ENCODE data around the gene MAST3. TPM values are rescaled to one million over a fixed set of nuclear protein-coding genes. Genes with fewer than 3 reads are reported as not detected.

The MAST3 gene
- total and polyA plus RNA-seq, 2 of the 13 experiments (the other 11 are each of a cell fraction or from before 2014, with no cell fraction given), result 4.1 to 4.6 TPM

DNA sequence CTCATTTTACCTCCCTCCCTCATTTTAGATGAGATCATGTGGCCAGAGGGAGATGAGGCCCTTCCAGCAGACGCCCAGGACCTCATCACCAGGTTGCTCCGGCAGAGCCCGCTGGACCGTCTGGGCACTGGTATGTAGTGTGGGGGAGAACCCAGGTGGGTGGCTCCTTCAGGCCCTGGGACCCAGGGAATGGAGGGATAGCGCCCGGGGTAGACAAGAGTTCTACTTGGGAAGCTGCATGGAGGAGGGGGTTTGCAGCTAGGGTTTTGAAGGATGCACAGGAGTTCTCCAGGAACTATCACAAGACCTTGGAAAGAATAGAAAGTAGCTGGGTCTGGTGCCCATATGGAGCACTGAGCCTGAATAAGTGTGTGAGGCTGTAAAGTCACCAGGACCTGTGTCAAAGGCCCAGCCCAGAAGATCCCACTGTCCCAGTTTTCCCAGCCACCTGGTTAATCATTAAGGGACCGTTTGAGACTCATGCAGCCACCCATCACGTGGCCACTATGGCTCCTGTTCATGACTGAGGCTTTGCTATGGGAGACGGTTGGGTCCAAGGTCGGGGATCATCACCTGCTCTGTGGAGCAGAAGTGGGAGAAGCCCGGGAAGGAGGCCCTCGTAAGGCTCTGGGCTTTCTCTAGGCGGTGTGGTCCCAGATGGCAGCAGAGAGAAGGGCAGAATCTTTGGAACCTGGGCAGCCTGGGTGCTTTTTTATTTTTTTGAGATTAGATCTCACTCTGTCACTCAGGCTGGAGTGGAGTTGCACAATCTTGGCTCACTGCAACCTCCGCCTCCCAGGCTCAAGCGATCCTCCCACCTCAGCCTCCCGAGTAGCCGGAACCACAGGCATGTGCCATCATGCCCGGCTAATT, 38.4 kb downstream of the MAST3 start (continued):
- no peak for TF ChIP-seq ZNF451 (CRISPR knock-in tag; IDR thresholded peaks at IDR 0.05)
- TF ChIP-seq, protein P1, sequence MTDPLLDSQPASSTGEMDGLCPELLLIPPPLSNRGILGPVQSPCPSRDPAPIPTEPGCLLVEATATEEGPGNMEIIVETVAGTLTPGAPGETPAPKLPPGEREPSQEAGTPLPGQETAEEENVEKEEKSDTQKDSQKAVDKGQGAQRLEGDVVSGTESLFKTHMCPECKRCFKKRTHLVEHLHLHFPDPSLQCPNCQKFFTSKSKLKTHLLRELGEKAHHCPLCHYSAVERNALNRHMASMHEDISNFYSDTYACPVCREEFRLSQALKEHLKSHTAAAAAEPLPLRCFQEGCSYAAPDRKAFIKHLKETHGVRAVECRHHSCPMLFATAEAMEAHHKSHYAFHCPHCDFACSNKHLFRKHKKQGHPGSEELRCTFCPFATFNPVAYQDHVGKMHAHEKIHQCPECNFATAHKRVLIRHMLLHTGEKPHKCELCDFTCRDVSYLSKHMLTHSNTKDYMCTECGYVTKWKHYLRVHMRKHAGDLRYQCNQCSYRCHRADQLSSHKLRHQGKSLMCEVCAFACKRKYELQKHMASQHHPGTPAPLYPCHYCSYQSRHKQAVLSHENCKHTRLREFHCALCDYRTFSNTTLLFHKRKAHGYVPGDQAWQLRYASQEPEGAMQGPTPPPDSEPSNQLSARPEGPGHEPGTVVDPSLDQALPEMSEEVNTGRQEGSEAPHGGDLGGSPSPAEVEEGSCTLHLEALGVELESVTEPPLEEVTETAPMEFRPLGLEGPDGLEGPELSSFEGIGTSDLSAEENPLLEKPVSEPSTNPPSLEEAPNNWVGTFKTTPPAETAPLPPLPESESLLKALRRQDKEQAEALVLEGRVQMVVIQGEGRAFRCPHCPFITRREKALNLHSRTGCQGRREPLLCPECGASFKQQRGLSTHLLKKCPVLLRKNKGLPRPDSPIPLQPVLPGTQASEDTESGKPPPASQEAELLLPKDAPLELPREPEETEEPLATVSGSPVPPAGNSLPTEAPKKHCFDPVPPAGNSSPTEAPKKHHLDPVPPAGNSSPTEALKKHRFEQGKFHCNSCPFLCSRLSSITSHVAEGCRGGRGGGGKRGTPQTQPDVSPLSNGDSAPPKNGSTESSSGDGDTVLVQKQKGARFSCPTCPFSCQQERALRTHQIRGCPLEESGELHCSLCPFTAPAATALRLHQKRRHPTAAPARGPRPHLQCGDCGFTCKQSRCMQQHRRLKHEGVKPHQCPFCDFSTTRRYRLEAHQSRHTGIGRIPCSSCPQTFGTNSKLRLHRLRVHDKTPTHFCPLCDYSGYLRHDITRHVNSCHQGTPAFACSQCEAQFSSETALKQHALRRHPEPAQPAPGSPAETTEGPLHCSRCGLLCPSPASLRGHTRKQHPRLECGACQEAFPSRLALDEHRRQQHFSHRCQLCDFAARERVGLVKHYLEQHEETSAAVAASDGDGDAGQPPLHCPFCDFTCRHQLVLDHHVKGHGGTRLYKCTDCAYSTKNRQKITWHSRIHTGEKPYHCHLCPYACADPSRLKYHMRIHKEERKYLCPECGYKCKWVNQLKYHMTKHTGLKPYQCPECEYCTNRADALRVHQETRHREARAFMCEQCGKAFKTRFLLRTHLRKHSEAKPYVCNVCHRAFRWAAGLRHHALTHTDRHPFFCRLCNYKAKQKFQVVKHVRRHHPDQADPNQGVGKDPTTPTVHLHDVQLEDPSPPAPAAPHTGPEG (CRISPR knock-in tag; IDR thresholded peaks at IDR 0.05), result peak; percentile 75; the same call in 1 of the 2 replicates
- TF ChIP-seq ZNF589 (CRISPR knock-in tag; conservative IDR thresholded peaks at IDR 0.05), result no peak
- TF ChIP-seq KMT2A (CRISPR knock-in tag; IDR thresholded peaks at IDR 0.05), result 0 out of 2 replicates have a peak, but pooled peaks have one; percentile 30
- TF ChIP-seq NCOA2 (CRISPR knock-in tag; IDR thresholded peaks at IDR 0.05), result peak; percentile 75
- TF ChIP-seq, protein P2, sequence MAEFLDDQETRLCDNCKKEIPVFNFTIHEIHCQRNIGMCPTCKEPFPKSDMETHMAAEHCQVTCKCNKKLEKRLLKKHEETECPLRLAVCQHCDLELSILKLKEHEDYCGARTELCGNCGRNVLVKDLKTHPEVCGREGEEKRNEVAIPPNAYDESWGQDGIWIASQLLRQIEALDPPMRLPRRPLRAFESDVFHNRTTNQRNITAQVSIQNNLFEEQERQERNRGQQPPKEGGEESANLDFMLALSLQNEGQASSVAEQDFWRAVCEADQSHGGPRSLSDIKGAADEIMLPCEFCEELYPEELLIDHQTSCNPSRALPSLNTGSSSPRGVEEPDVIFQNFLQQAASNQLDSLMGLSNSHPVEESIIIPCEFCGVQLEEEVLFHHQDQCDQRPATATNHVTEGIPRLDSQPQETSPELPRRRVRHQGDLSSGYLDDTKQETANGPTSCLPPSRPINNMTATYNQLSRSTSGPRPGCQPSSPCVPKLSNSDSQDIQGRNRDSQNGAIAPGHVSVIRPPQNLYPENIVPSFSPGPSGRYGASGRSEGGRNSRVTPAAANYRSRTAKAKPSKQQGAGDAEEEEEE (CRISPR knock-in tag; IDR thresholded peaks at IDR 0.05; ENCODE audit: borderline replicate concordance), result no peak
- peak; percentile 53; the same call in 1 of the 2 replicates for TF ChIP-seq BRCA1 (CRISPR knock-in tag; IDR thresholded peaks at IDR 0.05)
- TF ChIP-seq, protein P3, sequence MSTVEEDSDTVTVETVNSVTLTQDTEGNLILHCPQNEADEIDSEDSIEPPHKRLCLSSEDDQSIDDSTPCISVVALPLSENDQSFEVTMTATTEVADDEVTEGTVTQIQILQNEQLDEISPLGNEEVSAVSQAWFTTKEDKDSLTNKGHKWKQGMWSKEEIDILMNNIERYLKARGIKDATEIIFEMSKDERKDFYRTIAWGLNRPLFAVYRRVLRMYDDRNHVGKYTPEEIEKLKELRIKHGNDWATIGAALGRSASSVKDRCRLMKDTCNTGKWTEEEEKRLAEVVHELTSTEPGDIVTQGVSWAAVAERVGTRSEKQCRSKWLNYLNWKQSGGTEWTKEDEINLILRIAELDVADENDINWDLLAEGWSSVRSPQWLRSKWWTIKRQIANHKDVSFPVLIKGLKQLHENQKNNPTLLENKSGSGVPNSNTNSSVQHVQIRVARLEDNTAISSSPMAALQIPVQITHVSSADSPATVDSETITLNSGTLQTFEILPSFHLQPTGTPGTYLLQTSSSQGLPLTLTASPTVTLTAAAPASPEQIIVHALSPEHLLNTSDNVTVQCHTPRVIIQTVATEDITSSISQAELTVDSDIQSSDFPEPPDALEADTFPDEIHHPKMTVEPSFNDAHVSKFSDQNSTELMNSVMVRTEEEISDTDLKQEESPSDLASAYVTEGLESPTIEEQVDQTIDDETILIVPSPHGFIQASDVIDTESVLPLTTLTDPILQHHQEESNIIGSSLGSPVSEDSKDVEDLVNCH (CRISPR knock-in tag; IDR thresholded peaks at IDR 0.05), result no peak
- TF ChIP-seq MEIS2 (CRISPR knock-in tag; IDR thresholded peaks at IDR 0.05), result no peak
- peak; percentile 55 for TF ChIP-seq FOXA3 (CRISPR knock-in tag; IDR thresholded peaks at IDR 0.05)
- TF ChIP-seq SMC3 (IDR thresholded peaks at IDR 0.05; ENCODE audit: low read length), result peak; percentile 2; the same call in 1 of the 2 replicates
- TF ChIP-seq ZNF549 (CRISPR knock-in tag; IDR thresholded peaks at IDR 0.05), result no peak
- no peak for TF ChIP-seq ELF1 (CRISPR knock-in tag; IDR thresholded peaks at IDR 0.05)
- no peak for TF ChIP-seq PRPF4 (IDR thresholded peaks at IDR 0.05; ENCODE audit: low read depth, low read length, poor library complexity, severe bottlenecking)
- peak; percentile 70; the same call in 1 of the 2 replicates for TF ChIP-seq YEATS2 (CRISPR knock-in tag; IDR thresholded peaks at IDR 0.05; ENCODE audit: borderline replicate concordance)

Data from HepG2 (cell line).